ENCODE data around the gene ABHD2.
"Not testable (repeated sequence)": the region's sequence is repeated elsewhere in the genome, so short reads cannot be mapped to it uniquely, and the experiment has no call there.

The ABHD2 gene

GRCh38 chr15:89075101-89075640 is 13.1 kb upstream of the ABHD2 start:
- DNase-seq, result no peak

- no peak for DNase-seq
Observed at GRCh38 chr15:89075846-89076245, 12.4 kb upstream of the ABHD2 start.

- DNase-seq, result no peak
Observed at GRCh38 chr15:89077750-89078149, 10.5 kb upstream of the ABHD2 start.

GRCh38 chr15:89078851-89079810 is 9.1 kb upstream of the ABHD2 start:
- DNase-seq, result no peak

GRCh38 chr15:89081878-89082277 is 6.4 kb upstream of the ABHD2 start:
- DNase-seq, result no peak

GRCh38 chr15:89083246-89083645 is 5.0 kb upstream of the ABHD2 start:
- DNase-seq, result no peak

- no peak for DNase-seq
Observed at GRCh38 chr15:89085289-89085926, 2.8 kb upstream of the ABHD2 start.

GRCh38 chr15:89085933-89086332 is 2.3 kb upstream of the ABHD2 start:
- DNase-seq, result not testable (repeated sequence)

GRCh38 chr15:89086390-89086789 is 1.9 kb upstream of the ABHD2 start:
- DNase-seq, result not testable (repeated sequence)

- DNase-seq, result no peak
Observed at GRCh38 chr15:89087161-89087829, 961 bp upstream of the ABHD2 start.

GRCh38 chr15:89088605-89089315 is 504 bp downstream of the ABHD2 start:
- DNase-seq, result no peak

GRCh38 chr15:89089316-89090230 is 1.3 kb downstream of the ABHD2 start:
- no peak for DNase-seq

- no peak for DNase-seq
Observed at GRCh38 chr15:89090791-89091626, 2.8 kb downstream of the ABHD2 start.

GRCh38 chr15:89091627-89092220 is 3.5 kb downstream of the ABHD2 start:
- no peak for DNase-seq

- no peak for DNase-seq
Observed at GRCh38 chr15:89093509-89093908, 5.3 kb downstream of the ABHD2 start.

- no peak for DNase-seq
Observed at GRCh38 chr15:89095073-89095472, 6.8 kb downstream of the ABHD2 start.

- DNase-seq, result no peak
Observed at GRCh38 chr15:89095556-89095955, 7.3 kb downstream of the ABHD2 start.

GRCh38 chr15:89096664-89097063 is 8.4 kb downstream of the ABHD2 start:
- DNase-seq, result no peak

- no peak for DNase-seq
Observed at GRCh38 chr15:89097313-89097712, 9.1 kb downstream of the ABHD2 start.

- DNase-seq, result no peak
Observed at GRCh38 chr15:89098281-89098680, 10.0 kb downstream of the ABHD2 start.
